Measurements from ENCODE around the gene POPDC2. TPM values are rescaled to one million over a fixed set of nuclear protein-coding genes. Genes with fewer than 3 reads are reported as not detected.

POPDC2 gene
- total RNA-seq, 1 experiment from 2014 or later, result 0.93 TPM

DNA sequence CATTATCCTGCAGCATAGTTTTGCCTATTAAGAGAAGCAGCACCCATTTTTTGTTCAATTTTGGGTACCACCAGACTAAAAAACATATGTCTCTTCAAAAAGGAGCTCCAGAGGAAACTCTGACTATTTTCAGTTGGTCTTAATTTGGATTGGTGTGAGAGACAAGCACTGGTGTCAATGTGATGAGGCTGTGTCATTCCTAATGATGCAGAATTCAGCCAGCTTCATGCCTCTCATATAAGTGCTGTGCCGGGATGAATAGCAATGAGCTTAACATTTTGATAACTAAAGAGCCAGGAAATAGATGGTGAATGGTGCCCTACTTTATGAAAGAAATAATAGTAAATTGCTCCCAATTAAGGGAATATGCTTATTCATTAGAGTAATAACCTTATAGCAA, 15.9 kb downstream of the POPDC2 start:
- Mint-ChIP-seq H3K36me3 (ENCODE audit: insufficient read depth, unreplicated experiment) (no peaks in the 10 kb centered on the region), H3K27me3 (ENCODE audit: insufficient read depth, unreplicated experiment) (no peaks in the 10 kb centered on the region), H3K27ac (ENCODE audit: low read depth, unreplicated experiment) (no peak overlapping the region), H3K9me3 (ENCODE audit: unreplicated experiment) (no peaks in the 10 kb centered on the region), H3K4me3 (ENCODE audit: unreplicated experiment) (no peak overlapping the region), H3K4me1 (ENCODE audit: insufficient read depth, unreplicated experiment) (peaks cover 10% of the 10 kb centered on the region)
- POLR2A ChIA-PET, result interaction anchor here (0.7 kb wide), 1 partner anchor 226 kb away, joined by 3 read pairs; no protein-coding TSS in a partner anchor
- no peak for DNase-seq (ENCODE audit: unreplicated experiment)
- intact Hi-C loops (cut with micrococcal nuclease), result no loop called here
- no peak for TF ChIP-seq CTCF (IDR thresholded peaks at IDR 0.05; ENCODE audit: unreplicated experiment)
- no TSS peak for BruUV-seq (replicated peaks)
- CTCF ChIA-PET, result interaction anchor here (0.7 to 1.1 kb wide), 3 partner anchors 8 to 499 kb away, joined by 3 read pairs; partner anchors contain the start of gene TEX55

DNA sequence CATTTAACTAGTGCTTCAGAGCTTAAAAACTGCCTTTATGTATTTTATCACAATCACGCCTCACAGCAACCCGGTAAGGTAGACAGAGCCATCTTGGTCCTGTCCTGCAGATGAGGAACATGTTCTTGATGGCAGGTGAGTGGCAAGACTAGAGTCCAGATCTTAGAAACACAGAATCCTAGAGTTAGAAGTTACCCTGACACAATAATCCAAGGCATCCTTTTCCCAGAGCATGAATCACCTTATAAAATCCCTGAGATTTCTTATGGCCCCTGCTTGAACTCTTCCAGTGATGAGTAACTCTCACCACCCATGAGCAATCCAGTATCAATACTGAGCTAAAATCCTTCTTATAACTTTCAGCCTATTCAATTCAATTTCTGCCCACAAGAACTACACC, 16.9 kb downstream of the POPDC2 start:
- ChIA-PET POLR2A (no interaction called here), CTCF (interaction anchor here (0.5 to 1.1 kb wide), 2 partner anchors 29 to 551 kb away, joined by 3 to 4 read pairs; no protein-coding TSS in a partner anchor)
- peak; percentile 38 for DNase-seq (ENCODE audit: unreplicated experiment)
- TF ChIP-seq CTCF (IDR thresholded peaks at IDR 0.05; ENCODE audit: unreplicated experiment), result no peak
- Mint-ChIP-seq H3K4me3 (ENCODE audit: unreplicated experiment) (no peak overlapping the region), H3K36me3 (ENCODE audit: insufficient read depth, unreplicated experiment) (no peaks in the 10 kb centered on the region), H3K27ac (ENCODE audit: low read depth, unreplicated experiment) (no peak overlapping the region), H3K4me1 (ENCODE audit: insufficient read depth, unreplicated experiment) (peaks cover 19% of the 10 kb centered on the region), H3K27me3 (ENCODE audit: insufficient read depth, unreplicated experiment) (no peaks in the 10 kb centered on the region), H3K9me3 (ENCODE audit: unreplicated experiment) (no peaks in the 10 kb centered on the region)
- BruUV-seq (replicated peaks), result no TSS peak
- intact Hi-C loops (cut with micrococcal nuclease), result no loop called here

- Mint-ChIP-seq H3K27ac (ENCODE audit: low read depth, unreplicated experiment) (no peak overlapping the region), H3K36me3 (ENCODE audit: insufficient read depth, unreplicated experiment) (no peaks in the 10 kb centered on the region), H3K9me3 (ENCODE audit: unreplicated experiment) (no peaks in the 10 kb centered on the region), H3K4me3 (ENCODE audit: unreplicated experiment) (no peak overlapping the region), H3K27me3 (ENCODE audit: insufficient read depth, unreplicated experiment) (no peaks in the 10 kb centered on the region), H3K4me1 (ENCODE audit: insufficient read depth, unreplicated experiment) (peaks cover 25% of the 10 kb centered on the region)
- no TSS peak for BruUV-seq (replicated peaks)
- DNase-seq (ENCODE audit: unreplicated experiment), result no peak
- TF ChIP-seq CTCF (IDR thresholded peaks at IDR 0.05; ENCODE audit: unreplicated experiment), result no peak
- ChIA-PET CTCF (interaction anchor here (0.7 kb wide), 2 partner anchors 38 to 609 kb away, joined by 3 to 4 read pairs; no protein-coding TSS in a partner anchor), POLR2A (no interaction called here)
- intact Hi-C loops (cut with micrococcal nuclease), result no loop called here
Measured at GRCh38 chr3:119642746-119643473, 17.5 kb downstream of the POPDC2 start.

DNA sequence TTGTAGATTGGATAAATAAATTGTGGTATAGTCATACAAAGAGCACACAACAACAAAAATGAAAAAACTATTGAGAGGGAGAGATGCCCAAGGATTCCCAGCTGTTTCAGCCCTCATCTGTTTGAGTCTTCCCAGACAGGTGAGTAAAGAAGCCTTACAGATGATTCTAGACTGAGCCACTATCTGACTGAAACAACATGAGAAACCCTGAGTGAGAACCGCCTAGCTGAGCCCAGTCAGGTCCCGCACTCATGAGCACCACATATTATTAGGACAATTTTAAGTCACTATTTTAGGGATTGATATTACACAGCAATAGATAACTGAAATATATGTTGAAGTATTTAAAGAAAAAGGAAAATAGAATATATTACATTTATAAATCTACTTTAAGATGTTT, 19.0 kb downstream of the POPDC2 start:
- POLR2A ChIA-PET, result interaction anchor here (0.6 kb wide), 1 partner anchor 1222 kb away, joined by 4 read pairs; no protein-coding TSS in a partner anchor
- no peaks in the 10 kb centered on the region for H3K27me3 Mint-ChIP-seq (ENCODE audit: insufficient read depth, unreplicated experiment)
- TF ChIP-seq CTCF (IDR thresholded peaks at IDR 0.05; ENCODE audit: unreplicated experiment), result no peak
- H3K27ac Mint-ChIP-seq (ENCODE audit: low read depth, unreplicated experiment), result no peak overlapping the region
- peaks cover 33% of the 10 kb centered on the region for H3K4me1 Mint-ChIP-seq (ENCODE audit: insufficient read depth, unreplicated experiment)
- H3K9me3 Mint-ChIP-seq (ENCODE audit: unreplicated experiment), result no peaks in the 10 kb centered on the region
- DNase-seq (ENCODE audit: unreplicated experiment), result no peak
- no peaks in the 10 kb centered on the region for H3K36me3 Mint-ChIP-seq (ENCODE audit: insufficient read depth, unreplicated experiment)
- intact Hi-C loops (cut with micrococcal nuclease), result no loop called here
- no peak overlapping the region for H3K4me3 Mint-ChIP-seq (ENCODE audit: unreplicated experiment)
- CTCF ChIA-PET, result no interaction called here
- no TSS peak for BruUV-seq (replicated peaks)

Measured in MCF 10A (cell line).